H1 (cell line): ENCODE results near the gene TMEM89. TPM values are rescaled to one million over a fixed set of nuclear protein-coding genes. Genes with fewer than 3 reads are reported as not detected.
A peak's percentile ranks its signal among the peaks of the same experiment; 100 is the strongest.

Experiments used
- CTCF ChIA-PET: fragments of 300-600 bp; sonication (Branson Sonifier 250); formaldehyde crosslinking; loops from one replicate; lab custom pipeline; 2021; ENCODE audit not compliant: partially characterized antibody; lab: Charles Lee
- POLR2A ChIA-PET: fragments of 300-600 bp; sonication (Branson Sonifier 250); formaldehyde crosslinking; loops from one replicate; lab custom pipeline; 2021; ENCODE audit warnings: inconsistent platforms; ENCODE audit not compliant: partially characterized antibody; lab: Charles Lee
- DNase-seq, 2 experiments: peaks; one replicate each; pipeline versions ENCODE4 v3.0.0 to v3.0.0-alpha.2; 2010 to 2022; ENCODE audit warnings: low spot score in 2 of 2, low read depth in 1 of 2, mixed read lengths in 1 of 2
- FAIRE-seq: peaks from 2 replicates; lab custom pipeline; 2011; peaks lifted over from hg19 to GRCh38; lab: Jason Lieb, UNC
- H2AFZ ChIP-seq: 2 replicates; pipeline ENCODE4 v1.8.1; 2012; ENCODE audit warnings: low read length, inconsistent platforms
- H2AK5ac ChIP-seq: 2 replicates; pipeline ENCODE4 v1.6.1; 2013; ENCODE audit warnings: low read depth, low read length
- H2BK120ac ChIP-seq: replicated peaks from 2 replicates; pipeline ENCODE3; 2013; ENCODE audit warnings: low read depth, low read length, inconsistent platforms
- H2BK12ac ChIP-seq: 2 replicates; pipeline ENCODE4 v1.6.1; 2013; ENCODE audit warnings: low read depth, low read length
- H2BK15ac ChIP-seq: 2 replicates; pipeline ENCODE4 v1.6.1; 2013; ENCODE audit warnings: low read length
- H2BK20ac ChIP-seq: 2 replicates; pipeline ENCODE4 v1.6.1; 2013; ENCODE audit warnings: low read length
- H2BK5ac ChIP-seq: 2 replicates; pipeline ENCODE4 v1.6.1; 2013; ENCODE audit warnings: low read depth, low read length
- H3K14ac ChIP-seq: 2 replicates; pipeline ENCODE4 v1.6.1; 2013; ENCODE audit warnings: inconsistent platforms; ENCODE audit not compliant: insufficient read length
- H3K18ac ChIP-seq: 2 replicates; pipeline ENCODE4 v1.6.1; 2013; ENCODE audit warnings: low read length; ENCODE audit errors: extremely low read depth
- H3K23ac ChIP-seq: 2 replicates; pipeline ENCODE4 v1.6.1; 2013; ENCODE audit warnings: inconsistent platforms; ENCODE audit not compliant: insufficient read length
- H3K23me2 ChIP-seq: 2 replicates; pipeline ENCODE4 v1.6.1; 2013; ENCODE audit warnings: low read depth, low read length
- H3K27ac ChIP-seq: 2 replicates; pipeline ENCODE4 v1.6.1; 2011; ENCODE audit warnings: low read depth, low read length, inconsistent platforms
- H3K27me3 ChIP-seq, 4 experiments: replicated peaks in 1 of 4; 1 replicate in 1 of 4; 2 replicates in 3 of 4; pipeline versions ENCODE4 v1.6.1 to v1.8.1; 2011 to 2013; ENCODE audit warnings: low read length in 3 of 4, mild to moderate bottlenecking in 3 of 4, inconsistent platforms in 2 of 4, mixed read lengths in 2 of 4, moderate library complexity in 1 of 4; ENCODE audit not compliant: control insufficient read depth in 3 of 4, insufficient read depth in 3 of 4; ENCODE audit errors: extremely low read depth in 1 of 4
- H3K36me3 ChIP-seq, 4 experiments: 2 replicates each; pipeline versions ENCODE4 v1.6.1 to v1.8.1; 2011 to 2013; ENCODE audit warnings: mild to moderate bottlenecking in 4 of 4, low read length in 3 of 4, moderate library complexity in 2 of 4, control low read depth in 1 of 4, inconsistent platforms in 1 of 4; ENCODE audit not compliant: insufficient read depth in 4 of 4, control insufficient read depth in 2 of 4
- H3K4ac ChIP-seq: replicated peaks from 2 replicates; pipeline ENCODE3; 2013; ENCODE audit warnings: low read length, low read depth, mixed read lengths, inconsistent platforms; ENCODE audit not compliant: insufficient read length
- H3K4me1 ChIP-seq, 4 experiments: replicated peaks in 1 of 4; 1 replicate in 1 of 4; 2 replicates in 3 of 4; pipeline versions ENCODE4 v1.6.1 to v1.8.1; 2011 to 2013; ENCODE audit warnings: low read length in 3 of 4, inconsistent platforms in 2 of 4, mixed read lengths in 1 of 4; ENCODE audit not compliant: insufficient read depth in 4 of 4, control insufficient read depth in 3 of 4
- H3K4me2 ChIP-seq, 2 experiments: 2 replicates each; pipeline versions ENCODE4 v1.6.1 to v1.8.1; 2011 to 2013; ENCODE audit warnings: low read depth in 2 of 2, low read length in 2 of 2, control low read depth in 1 of 2, inconsistent platforms in 1 of 2, mild to moderate bottlenecking in 1 of 2; ENCODE audit not compliant: insufficient read depth in 1 of 2
- H3K4me3 ChIP-seq, 4 experiments: fragments of 200-600, 300-600 bp in 1 of 4; sonication (generic), shearing (Covaris generic), sonication (Bioruptor Twin) in 1 of 4; 2 replicates each; pipeline versions ENCODE4 v1.5.1 to v1.8.1; 2011 to 2016; ENCODE audit warnings: low read length in 4 of 4, low read depth in 3 of 4, control low read depth in 2 of 4, inconsistent platforms in 2 of 4, mild to moderate bottlenecking in 2 of 4, mixed read lengths in 1 of 4, moderate library complexity in 1 of 4; ENCODE audit not compliant: insufficient read depth in 2 of 4; ENCODE audit errors: extremely low read depth in 1 of 4
- H3K56ac ChIP-seq: replicated peaks from 2 replicates; pipeline ENCODE3; 2013; ENCODE audit warnings: low read depth, mild to moderate bottlenecking, mixed read lengths, low read length, inconsistent platforms; ENCODE audit not compliant: insufficient read length
- H3K79me1 ChIP-seq: 2 replicates; pipeline ENCODE4 v1.6.1; 2013; ENCODE audit warnings: low read depth, low read length, control low read depth
- H3K79me2 ChIP-seq, 2 experiments: 2 replicates each; pipeline versions ENCODE4 v1.6.1 to v1.8.1; 2012 to 2013; ENCODE audit warnings: low read length in 2 of 2, mild to moderate bottlenecking in 2 of 2, inconsistent platforms in 1 of 2; ENCODE audit not compliant: insufficient read depth in 2 of 2, control insufficient read depth in 1 of 2
- H3K9ac ChIP-seq, 4 experiments: replicated peaks in 1 of 4; 1 replicate in 1 of 4; 2 replicates in 3 of 4; pipeline versions ENCODE4 v1.6.1 to v1.8.1; 2011 to 2013; ENCODE audit warnings: low read depth in 3 of 4, low read length in 3 of 4, control low read depth in 2 of 4, mild to moderate bottlenecking in 2 of 4, moderate library complexity in 2 of 4, inconsistent platforms in 1 of 4; ENCODE audit errors: extremely low read depth in 1 of 4
- H3K9me3 ChIP-seq, 2 experiments: 2 replicates each; pipeline versions ENCODE4 v1.6.1 to v1.8.1; 2012 to 2013; ENCODE audit warnings: mild to moderate bottlenecking in 2 of 2, moderate library complexity in 2 of 2, control low read depth in 1 of 2, inconsistent platforms in 1 of 2, low read depth in 1 of 2, low read length in 1 of 2, mixed read lengths in 1 of 2; ENCODE audit not compliant: insufficient read depth in 2 of 2
- H4K20me1 ChIP-seq, 2 experiments: replicated peaks in 1 of 2; 2 replicates each; pipeline versions ENCODE3 to v1.8.1; 2011 to 2013; ENCODE audit warnings: inconsistent platforms in 2 of 2, low read length in 2 of 2, mild to moderate bottlenecking in 1 of 2; ENCODE audit not compliant: insufficient read depth in 2 of 2, control insufficient read depth in 1 of 2
- H4K5ac ChIP-seq: 2 replicates; pipeline ENCODE4 v1.6.1; 2013; ENCODE audit warnings: low read length, low read depth, mixed read lengths, inconsistent platforms; ENCODE audit not compliant: insufficient read length
- H4K8ac ChIP-seq: 2 replicates; pipeline ENCODE4 v1.8.0; 2013; ENCODE audit warnings: mild to moderate bottlenecking, moderate library complexity, low read length, inconsistent platforms; ENCODE audit not compliant: insufficient read depth; ENCODE audit errors: extremely low read depth
- H4K91ac ChIP-seq: replicated peaks from 2 replicates; pipeline ENCODE3; 2013; ENCODE audit warnings: low read length, mixed read lengths, inconsistent platforms; ENCODE audit not compliant: insufficient read length
- ATF3 ChIP-seq: IDR thresholded peaks from 2 replicates; pipeline ENCODE4 v1.6.1; 2011; ENCODE audit warnings: low read depth, mild to moderate bottlenecking, low read length; ENCODE audit not compliant: insufficient read depth
- CEBPB ChIP-seq: IDR thresholded peaks from 2 replicates; pipeline ENCODE4 v1.6.1; 2012; ENCODE audit warnings: low read depth, low read length
- E2F6 ChIP-seq: IDR thresholded peaks from 2 replicates; pipeline ENCODE4 v1.6.1; 2012; ENCODE audit warnings: inconsistent platforms
- NANOG ChIP-seq: IDR thresholded peaks from 2 replicates; pipeline ENCODE4 v1.6.1; 2011; ENCODE audit warnings: low read length, low read depth, mild to moderate bottlenecking, inconsistent platforms; ENCODE audit not compliant: insufficient read depth, poor library complexity, severe bottlenecking
- RBBP5 ChIP-seq: IDR thresholded peaks from 2 replicates; pipeline ENCODE4 v1.7.1; 2012; ENCODE audit warnings: low read depth, mild to moderate bottlenecking, inconsistent platforms, low read length, moderate library complexity, borderline replicate concordance
- RFX5 ChIP-seq: IDR thresholded peaks from 2 replicates; pipeline ENCODE4 v1.6.1; 2011; ENCODE audit warnings: low read depth, low read length, improper control_type of control experiment, borderline replicate concordance
- SP1 ChIP-seq: IDR thresholded peaks from 2 replicates; pipeline ENCODE4 v1.6.1; 2011; ENCODE audit warnings: low read depth, low read length
- SRF ChIP-seq: IDR thresholded peaks from 2 replicates; pipeline ENCODE4 v1.6.1; 2011; ENCODE audit warnings: mild to moderate bottlenecking, low read depth, low read length, moderate library complexity
- TAF1 ChIP-seq: IDR thresholded peaks from 2 replicates; pipeline ENCODE4 v1.6.1; 2011; ENCODE audit warnings: mild to moderate bottlenecking, low read depth, low read length
- WGBS, 2 experiments: shearing (Covaris generic) in 1 of 2; methylation state at CpG; one replicate each; pipeline versions ENCODE4 v1.1.6 to v1.1.7; 2013 to 2015; ENCODE audit warnings: low lambda C conversion rate in 2 of 2, mixed read lengths in 2 of 2, inconsistent platforms in 1 of 2, low coverage in 1 of 2, missing lambda C conversion rate in 1 of 2; ENCODE audit not compliant: insufficient replicate concordance in 2 of 2, insufficient coverage in 1 of 2, insufficient read length in 1 of 2; ENCODE audit errors: extremely low coverage in 1 of 2, missing lambda C conversion rate in 1 of 2; 5-methylcytosine and 5-hydroxymethylcytosine counted together
- polyA plus RNA-seq, 7 experiments: library from polyadenylated mRNA; depleted of rRNA in 3 of 7; stranded (reverse) in 5 of 7; unstranded in 2 of 7; fragments of >200 nt in 5 of 7; fragments of 200-250 nt in 2 of 7; gene quantifications; 1 replicate in 5 of 7; 2 replicates in 1 of 7; 4 replicates in 1 of 7; pipeline versions ENCODE4 v1.2.1 to v1.2.3, GENCODE V29; 2011 to 2013; ENCODE audit warnings: missing spikeins in 2 of 7, mixed read lengths in 2 of 7
- total RNA-seq: library from RNA; stranded (reverse); fragmentation: NEBNext Ultra II Directional; extraction: Animal tissue kit (Norgen Biotek cat#: 25700); gene quantifications from 2 replicates; pipeline ENCODE4 v1.2.1, GENCODE V29; 2021

The TMEM89 gene
- total and polyA plus RNA-seq, 2 of the 8 experiments (the other 6 are each of a cell fraction or from before 2014, with no cell fraction given): not detected

DNA sequence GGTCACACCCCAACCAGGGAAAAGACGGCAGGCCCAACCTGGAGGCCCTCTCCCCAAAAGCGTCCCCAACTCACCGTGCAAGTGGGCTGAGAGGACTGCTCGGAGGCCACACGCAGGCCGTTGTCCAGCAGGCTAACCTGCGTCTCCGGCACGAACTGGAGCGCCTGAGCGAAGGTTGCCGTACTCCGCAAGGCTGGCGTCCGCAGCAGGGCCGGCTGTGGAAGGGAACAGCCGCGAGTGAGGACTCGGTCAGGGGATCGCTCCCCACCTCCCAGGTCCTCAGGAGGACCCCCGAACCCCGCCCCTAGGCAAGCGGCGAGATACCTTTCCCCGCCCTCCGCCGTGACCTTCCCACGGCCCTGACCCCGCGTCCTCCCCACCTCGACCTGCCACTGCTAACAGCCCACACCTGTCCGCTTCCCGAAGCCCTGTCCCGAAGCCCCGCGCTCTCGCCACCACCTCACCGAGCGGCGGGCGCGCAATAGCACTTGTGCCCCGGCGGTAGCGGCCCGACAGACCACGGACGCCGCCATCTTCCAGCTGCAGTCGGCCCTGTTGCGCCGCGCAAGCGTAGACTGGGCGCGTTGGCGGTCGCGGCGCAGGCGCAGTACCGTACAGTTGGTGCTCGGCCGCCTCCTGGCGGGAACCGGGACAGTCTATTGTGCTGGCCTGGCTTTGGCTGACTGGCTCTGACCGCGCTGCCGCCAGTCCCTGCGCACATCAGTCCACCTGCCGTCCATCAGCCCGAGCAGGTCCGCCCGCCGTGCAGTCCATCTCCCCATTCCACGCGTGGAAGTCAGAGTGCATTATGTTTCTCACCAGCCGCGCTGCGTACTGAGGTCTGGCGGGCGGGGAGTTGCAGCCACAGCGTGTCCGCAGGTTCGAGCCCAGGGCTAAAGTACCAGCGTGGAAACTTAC is 12.2 kb downstream of the TMEM89 start, which contains the start of gene UQCRC1:
Gene UQCRC1, minus strand, starts transcription at position 559 of the 918 bp plus-strand sequence. Its CDS starts 26 bp downstream, at position 533.
- H3K4me1 ChIP-seq: peaks cover 0 to 2% (median under 1%) of the 10 kb centered on the region in 4 experiments; a peak in 2 of 7 replicates
- H3K9ac ChIP-seq: peak within 1 kb of the TSS; percentile 91 to 97 (median 95)
- H3K27me3 ChIP-seq: no peaks in the 10 kb centered on the region
- H2AFZ ChIP-seq: peak within 1 kb of the TSS; percentile 95; the same call in 1 of the 2 replicates
- H3K4ac ChIP-seq: peak within 1 kb of the TSS; percentile 100
- no peak within 1 kb of the TSS for H2BK20ac ChIP-seq
- peak within 1 kb of the TSS; percentile 98 for H4K8ac ChIP-seq
- ChIA-PET POLR2A (interaction anchor here (0.6 to 5.0 kb wide), 16 partner anchors 9 to 202 kb away, joined by 3 to 75 read pairs (median 4); partner anchors contain the start of genes CELSR3, COL7A1, NCKIPSD and SLC26A6), CTCF (interaction anchor here (1.0 to 4.8 kb wide), 7 partner anchors 12 to 61 kb away, joined by 3 to 23 read pairs (median 4); partner anchors contain the start of gene SLC26A6)
- peak within 1 kb of the TSS; percentile 99 for H4K91ac ChIP-seq
- H3K4me3 ChIP-seq: peak within 1 kb of the TSS; percentile 79 to 99 (median 91)
- H2BK12ac ChIP-seq: peak within 1 kb of the TSS; percentile 85; the same call in 1 of the 2 replicates
- H2BK5ac ChIP-seq: peak within 1 kb of the TSS; percentile 92
- H3K56ac ChIP-seq: peak within 1 kb of the TSS; percentile 98
- WGBS, 2 experiments: 1% methylated on average over 82 of the region's 86 CpGs; no CpG with 5 or more reads in 1 of the 2 experiments
- peak within 1 kb of the TSS; percentile 99 for H3K18ac ChIP-seq
- peaks cover 4% of the 10 kb centered on the region; the same call in 1 of the 2 replicates for H3K23me2 ChIP-seq
- H3K27ac ChIP-seq: peak within 1 kb of the TSS; percentile 85
- H2BK15ac ChIP-seq: peak within 1 kb of the TSS; percentile 93; the same call in 1 of the 2 replicates
- H3K9me3 ChIP-seq: no peaks in the 10 kb centered on the region
- H4K20me1 ChIP-seq: peaks cover 0 to 11% of the 10 kb centered on the region in 2 experiments
- H3K14ac ChIP-seq: no peak within 1 kb of the TSS
- peaks cover 6 to 17% of the 10 kb centered on the region in 2 experiments for H3K79me2 ChIP-seq
- peak within 1 kb of the TSS; percentile 99 for H4K5ac ChIP-seq
- H3K23ac ChIP-seq: no peak within 1 kb of the TSS
- peak within 1 kb of the TSS; percentile 70 to 87 for H3K4me2 ChIP-seq
- no peak within 1 kb of the TSS; the same call in 1 of the 2 replicates for H2AK5ac ChIP-seq
- no peaks in the 10 kb centered on the region; the same call in 1 of the 2 replicates for H3K79me1 ChIP-seq
- FAIRE-seq (no peak), DNase-seq (peak; percentile 88 to 93)
- peak within 1 kb of the TSS; percentile 95 for H2BK120ac ChIP-seq
- H3K36me3 ChIP-seq: peaks cover 17 to 26% (median 19%) of the 10 kb centered on the region in 4 experiments
- TF ChIP-seq SRF (no peak), RBBP5 (peak; percentile 97; the same call in 1 of the 2 replicates), ATF3 (no peak), CEBPB (no peak), SP1 (no peak), E2F6 (no peak), RFX5 (no peak), NANOG (no peak), TAF1 (peak; percentile 84)
